ENCODE results near the gene MRGPRE.
"Not testable (repeated sequence)": the region's sequence is repeated elsewhere in the genome, so short reads cannot be mapped to it uniquely, and the experiment has no call there.

MRGPRE gene, protein sequence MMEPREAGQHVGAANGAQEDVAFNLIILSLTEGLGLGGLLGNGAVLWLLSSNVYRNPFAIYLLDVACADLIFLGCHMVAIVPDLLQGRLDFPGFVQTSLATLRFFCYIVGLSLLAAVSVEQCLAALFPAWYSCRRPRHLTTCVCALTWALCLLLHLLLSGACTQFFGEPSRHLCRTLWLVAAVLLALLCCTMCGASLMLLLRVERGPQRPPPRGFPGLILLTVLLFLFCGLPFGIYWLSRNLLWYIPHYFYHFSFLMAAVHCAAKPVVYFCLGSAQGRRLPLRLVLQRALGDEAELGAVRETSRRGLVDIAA

DNA sequence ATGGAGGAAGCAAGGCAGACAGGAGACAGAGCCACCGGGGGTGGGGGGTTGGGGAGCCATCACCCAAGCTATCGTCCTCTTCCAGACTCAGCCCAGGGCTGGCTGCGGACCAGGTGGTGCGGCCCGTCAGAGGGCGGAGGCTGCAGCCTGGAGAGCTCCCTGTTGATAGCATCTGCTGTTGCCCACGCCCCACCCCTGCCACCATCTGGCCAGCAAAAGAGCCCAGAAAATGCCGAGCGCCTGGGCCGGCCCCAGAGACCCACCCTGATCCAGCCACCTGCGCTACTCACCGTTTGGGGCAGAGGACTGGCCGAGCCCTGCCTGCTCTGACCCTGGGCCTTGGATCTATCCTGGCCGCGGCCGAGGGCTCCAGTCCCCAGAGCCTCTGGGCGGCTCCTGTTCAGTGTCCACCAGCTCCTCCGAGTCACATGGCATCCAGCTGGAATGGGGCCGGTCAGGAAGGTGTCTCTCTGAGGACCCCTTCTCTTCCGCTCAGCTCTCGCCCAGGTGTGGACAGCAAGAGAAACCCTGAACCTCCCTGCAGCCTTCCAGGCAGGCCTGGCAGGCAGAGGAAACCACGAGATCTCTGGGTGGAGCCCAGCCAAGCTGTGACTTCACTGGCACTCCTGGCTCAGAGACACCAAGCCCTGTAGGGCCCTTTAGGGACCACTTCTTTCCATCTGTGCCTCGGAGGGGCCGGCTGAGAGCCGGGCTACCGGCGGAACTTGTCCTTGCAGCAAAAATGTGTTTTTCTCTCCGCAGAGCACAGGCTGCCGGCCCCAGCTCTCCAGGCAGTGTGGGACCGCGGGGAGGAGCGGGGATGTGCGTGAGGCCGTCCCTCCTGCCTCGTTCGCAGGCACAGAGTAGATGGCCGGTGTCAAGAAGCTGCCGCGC lies at the start of gene MRGPRE:
TSS of gene MRGPRE (minus strand) at position 567 of the 894 bp plus-strand sequence. CDS start 3,618 bp downstream, outside the sequence.
- peak; percentile 6 for DNase-seq

DNA sequence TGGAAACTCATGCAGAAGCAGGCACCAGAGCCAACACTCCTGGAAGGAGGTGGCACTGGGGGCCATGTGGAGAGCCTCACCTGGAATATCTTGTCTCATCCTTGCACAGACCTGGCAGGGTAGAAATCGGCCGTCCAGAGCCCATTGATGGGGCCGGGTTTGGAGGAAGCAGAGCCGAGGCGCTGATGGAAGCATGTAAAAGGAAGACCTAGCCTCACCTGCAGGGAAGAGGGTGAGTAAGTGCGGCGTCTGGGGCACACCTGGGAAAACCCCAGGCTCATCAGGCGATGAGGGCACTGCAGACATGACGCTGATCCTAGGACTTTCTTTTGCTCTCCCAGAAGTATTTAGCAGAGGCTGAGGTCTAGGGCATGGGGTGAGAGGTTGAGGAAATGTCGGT lies 48.9 kb upstream of the MRGPRE start:
- not testable (repeated sequence) for DNase-seq

DNA sequence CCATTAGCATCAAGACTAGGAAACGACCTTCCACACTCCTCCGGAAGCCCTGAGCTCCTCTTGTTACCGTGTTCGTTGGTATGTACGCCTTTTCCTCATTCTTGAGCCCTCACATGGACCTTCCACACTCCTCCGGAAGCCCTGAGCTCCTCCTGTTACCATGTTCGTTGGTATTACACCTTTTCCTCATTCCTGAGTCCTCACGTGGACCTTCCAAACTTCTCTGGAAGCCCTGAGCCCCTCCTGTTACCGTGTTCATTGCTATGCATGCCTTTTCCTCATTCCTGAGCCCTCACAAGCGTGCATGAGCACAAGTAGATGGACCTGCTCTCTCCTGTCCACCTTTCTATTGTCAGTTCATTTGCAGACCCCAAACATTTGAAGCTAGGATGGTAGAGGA lies 48.4 kb upstream of the MRGPRE start:
- not testable (repeated sequence) for DNase-seq

DNA sequence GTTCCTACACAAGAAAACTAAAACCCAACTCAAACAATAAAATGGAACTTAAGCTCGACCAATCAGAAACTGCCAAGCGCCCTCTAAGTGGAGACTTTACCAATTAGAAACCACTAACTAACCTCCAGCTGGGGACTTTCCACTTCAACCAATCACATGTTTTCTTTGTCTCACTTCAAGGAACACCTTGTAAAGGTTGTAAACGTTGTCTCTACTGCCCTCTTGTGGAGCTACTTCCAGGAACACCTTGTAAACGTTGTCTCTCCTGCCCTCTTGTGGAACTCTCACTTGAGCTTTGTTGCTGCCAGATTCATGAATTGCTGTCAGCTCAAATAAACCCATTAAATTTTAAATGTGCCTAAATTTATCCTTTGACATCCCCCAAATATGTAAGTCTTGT lies 46.7 kb upstream of the MRGPRE start:
- not testable (repeated sequence) for DNase-seq

DNA sequence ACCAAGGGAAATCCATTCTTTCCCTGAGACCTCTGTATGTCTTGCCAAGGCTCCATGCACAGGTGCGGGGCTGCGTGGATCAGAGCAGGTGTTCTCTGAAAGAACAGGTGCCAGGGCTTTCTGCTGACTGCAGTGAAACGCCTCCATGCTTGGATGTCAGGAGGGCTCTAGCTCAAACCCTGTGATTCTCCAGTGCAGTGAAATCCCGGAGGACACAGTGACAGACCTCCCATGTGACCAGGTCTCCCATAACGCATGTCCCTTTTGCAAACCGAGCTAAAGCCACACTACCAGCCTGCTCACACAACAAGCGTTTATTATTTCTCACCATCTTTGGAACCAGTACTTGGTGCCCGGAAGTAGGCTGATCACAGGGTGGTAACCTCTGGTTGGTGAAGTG lies 41.4 kb upstream of the MRGPRE start:
- DNase-seq, result not testable (repeated sequence)

DNA sequence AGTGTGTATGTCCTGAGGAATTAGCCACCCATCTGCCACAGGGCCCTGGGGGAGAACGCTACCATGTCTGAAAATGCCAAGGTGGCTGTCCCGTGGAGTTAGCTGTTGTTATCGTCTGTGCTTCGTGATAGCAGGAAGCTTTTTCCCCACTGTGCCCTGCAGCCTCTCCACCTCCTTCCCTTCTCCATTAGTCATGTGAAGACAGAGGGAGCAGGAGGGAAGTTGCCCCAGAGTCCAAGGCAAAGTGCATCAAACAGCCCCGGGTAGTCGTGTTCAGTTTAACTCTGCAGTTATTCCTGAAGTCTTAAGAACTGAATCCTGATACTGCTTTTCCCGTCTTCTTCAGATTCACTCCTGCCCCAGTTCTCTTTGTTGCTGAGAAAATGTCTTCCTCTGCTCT lies 30.3 kb upstream of the MRGPRE start:
- DNase-seq, result not testable (repeated sequence)

DNA sequence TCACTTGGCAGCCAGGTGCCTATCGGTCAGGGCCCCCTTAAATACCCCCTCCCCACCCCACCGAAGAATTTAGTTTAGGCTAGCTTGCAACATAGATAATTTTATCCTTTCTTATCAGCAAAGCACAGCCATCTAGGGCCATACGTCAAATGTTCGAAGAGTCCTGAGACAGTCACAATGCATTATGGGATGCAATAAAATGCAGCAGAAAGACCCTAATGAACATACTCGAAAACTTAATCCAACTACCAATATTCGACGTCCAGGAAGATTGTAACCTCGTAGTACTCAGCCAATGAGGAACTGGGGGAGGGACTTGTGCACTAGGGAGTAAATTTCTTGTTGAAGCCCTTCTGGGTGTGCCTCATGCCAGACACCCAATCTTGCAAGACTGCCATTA lies 29.6 kb upstream of the MRGPRE start:
- not testable (repeated sequence) for DNase-seq

DNA sequence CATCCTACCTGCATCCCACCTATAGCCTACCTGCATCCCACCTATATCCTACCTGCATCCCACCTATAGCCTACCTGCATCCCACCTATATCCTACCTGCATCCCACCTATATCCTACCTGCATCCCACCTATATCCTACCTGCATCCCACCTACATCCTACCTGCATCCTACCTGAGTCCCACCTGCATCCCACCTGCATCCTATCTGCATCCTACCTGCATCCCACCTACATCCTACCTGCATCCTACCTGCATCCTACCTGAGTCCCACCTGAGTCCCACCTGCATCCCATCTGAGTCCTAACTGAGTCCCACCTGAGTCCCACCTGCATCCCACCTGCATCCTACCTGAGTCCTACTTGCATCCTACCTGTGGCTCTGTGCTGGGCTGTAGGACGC lies 25.3 kb upstream of the MRGPRE start:
- not testable (repeated sequence) for DNase-seq

DNA sequence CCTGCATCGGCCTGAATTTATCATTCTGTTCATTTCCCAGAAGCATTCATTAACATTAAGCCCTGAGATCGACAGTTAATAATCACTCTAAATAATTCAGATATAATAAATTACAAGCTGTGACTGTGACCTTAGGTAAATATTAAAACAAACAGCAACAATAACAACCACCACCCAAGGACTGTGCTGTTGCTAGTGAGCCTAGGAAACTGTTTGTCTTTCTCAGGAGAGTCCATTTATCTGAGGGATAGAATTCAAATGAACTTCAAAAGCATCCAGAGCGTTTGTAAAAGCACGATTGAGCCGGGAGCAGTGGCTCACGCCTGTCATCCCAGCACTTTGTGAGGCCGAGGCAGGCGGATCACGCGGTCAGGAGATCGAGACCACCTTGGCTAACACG lies 23.0 kb upstream of the MRGPRE start:
- DNase-seq, result not testable (repeated sequence)

DNA sequence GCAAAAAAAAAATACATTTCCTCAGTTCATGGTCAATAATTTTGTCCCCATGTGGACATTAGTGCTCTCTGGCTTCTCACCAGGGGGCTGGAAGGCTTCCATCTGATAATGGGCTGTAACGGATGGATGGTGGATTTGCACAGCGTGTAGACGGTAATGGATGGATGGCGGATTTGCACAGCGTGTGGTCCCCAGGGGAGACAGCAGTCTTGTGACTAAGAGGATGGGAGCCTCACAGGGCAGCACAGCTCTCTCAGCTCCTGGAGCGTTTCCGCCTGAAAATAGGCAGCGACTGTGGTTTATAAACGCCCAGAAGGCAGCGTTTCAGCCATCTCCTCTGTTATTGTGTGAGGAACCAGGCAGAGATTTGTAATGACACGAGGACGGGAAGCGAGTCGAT lies 22.6 kb upstream of the MRGPRE start:
- not testable (repeated sequence) for DNase-seq

DNA sequence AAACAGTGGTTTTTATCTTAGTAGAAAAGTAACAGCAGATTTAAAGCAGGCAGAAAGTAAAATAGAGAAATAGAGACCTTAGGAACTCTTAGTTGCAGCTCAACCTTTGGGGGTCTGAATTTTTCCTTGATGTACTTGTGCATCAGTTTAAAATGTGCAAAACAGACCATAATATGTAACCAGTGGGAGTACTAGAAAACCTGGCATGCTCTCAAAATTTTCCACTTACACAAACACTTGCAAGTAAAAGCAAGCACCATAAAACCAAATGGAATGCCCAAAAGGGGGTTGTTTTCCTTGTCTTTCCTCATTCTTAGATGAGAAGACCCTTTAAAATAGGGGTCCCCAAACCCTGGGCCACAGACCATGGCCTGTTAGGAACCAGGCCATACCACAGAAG lies 12.9 kb upstream of the MRGPRE start:
- no peak for DNase-seq

DNA sequence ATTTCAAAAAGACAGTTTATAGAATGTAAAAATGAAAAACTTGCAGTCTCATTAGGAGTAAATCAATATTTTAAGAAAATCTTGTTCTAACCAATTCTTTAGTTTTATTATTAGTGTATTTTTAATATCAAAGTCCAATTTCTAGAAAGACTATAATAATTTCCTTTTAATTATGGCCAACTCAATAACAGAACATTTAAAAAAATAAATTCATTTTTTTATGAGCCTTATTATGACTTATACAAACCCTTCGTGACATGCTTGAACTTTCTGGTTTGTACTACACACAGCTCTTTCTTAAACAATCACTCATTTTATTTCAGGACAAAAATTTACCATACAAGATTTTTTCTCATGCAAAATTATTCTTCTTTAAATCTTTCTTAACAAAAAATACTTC lies 11.7 kb upstream of the MRGPRE start:
- no peak for DNase-seq

DNA sequence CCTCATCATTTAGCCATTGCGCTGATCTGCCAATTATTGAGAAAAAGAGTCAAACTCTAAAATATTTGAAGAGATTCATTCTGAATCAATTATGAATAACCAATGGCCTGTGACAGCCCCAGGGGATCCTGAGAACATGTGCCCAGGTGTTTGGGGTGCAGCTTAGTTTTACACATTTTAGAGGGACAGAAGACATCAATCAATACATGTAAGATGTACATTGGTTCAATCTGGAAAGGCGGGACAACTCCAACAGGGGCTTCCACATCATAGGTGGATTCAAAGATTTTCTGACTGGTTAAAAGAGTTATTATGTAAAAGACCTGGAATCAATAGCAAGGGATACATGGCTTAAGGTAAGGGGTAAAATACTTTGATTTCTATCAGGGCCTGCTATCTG lies 4.9 kb upstream of the MRGPRE start:
- no peak for DNase-seq

DNA sequence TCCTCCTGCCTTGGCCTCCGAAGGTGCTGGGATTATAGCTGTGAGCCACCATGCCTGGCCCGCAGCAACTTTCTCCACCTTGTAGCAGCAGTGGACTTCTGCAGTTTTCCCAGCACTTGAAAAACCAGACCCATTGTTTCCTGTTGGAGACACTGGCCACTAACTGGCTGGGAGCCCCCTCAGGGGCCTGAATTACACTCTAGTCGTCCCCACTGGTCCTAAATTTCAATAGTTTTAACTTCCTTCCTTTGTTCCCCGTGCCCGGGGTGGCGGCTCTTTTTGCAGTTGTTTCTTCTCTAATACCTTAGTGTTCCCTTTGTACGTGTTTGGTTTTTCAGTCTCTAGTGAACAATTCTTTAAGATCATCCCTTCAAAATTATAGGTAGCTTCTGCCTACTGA lies 2.6 kb upstream of the MRGPRE start:
- no peak for DNase-seq

DNA sequence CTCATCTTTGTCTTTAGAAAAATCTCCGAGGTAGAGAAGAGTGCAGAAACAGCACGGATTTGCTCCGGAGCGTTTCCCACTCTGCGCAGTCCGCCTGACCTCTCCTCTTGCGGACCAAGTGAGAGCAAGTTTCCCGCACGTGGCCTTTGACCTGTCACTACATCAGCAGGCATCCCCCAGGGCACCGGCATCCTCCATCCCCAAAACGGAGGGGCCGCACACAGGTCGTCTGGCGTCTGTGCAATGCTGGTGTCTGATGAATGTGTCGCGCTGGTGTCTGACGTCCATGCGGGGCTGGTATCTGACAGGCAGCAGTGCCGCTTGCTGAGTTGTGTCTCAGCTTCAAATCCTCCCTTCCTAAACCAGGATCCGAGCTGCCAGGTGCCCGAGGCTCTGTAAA lies 739 bp upstream of the MRGPRE start:
- no peak for DNase-seq

DNA sequence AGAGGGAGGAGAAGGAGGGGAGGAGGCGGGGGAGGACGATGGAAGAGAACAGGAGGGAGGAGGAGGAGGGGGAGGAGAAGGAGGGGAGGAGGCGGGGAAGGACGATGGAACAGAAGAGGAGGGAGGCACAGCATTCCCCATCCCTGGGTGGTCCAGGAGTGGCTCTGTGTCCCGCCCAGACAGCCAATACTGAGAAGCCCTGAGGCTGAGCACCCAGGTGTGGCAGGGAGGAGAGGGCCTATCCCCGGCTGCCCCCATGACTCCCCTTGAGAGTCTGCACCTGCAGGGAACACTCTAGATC lies 717 bp downstream of the MRGPRE start:
- no peak for DNase-seq

DNA sequence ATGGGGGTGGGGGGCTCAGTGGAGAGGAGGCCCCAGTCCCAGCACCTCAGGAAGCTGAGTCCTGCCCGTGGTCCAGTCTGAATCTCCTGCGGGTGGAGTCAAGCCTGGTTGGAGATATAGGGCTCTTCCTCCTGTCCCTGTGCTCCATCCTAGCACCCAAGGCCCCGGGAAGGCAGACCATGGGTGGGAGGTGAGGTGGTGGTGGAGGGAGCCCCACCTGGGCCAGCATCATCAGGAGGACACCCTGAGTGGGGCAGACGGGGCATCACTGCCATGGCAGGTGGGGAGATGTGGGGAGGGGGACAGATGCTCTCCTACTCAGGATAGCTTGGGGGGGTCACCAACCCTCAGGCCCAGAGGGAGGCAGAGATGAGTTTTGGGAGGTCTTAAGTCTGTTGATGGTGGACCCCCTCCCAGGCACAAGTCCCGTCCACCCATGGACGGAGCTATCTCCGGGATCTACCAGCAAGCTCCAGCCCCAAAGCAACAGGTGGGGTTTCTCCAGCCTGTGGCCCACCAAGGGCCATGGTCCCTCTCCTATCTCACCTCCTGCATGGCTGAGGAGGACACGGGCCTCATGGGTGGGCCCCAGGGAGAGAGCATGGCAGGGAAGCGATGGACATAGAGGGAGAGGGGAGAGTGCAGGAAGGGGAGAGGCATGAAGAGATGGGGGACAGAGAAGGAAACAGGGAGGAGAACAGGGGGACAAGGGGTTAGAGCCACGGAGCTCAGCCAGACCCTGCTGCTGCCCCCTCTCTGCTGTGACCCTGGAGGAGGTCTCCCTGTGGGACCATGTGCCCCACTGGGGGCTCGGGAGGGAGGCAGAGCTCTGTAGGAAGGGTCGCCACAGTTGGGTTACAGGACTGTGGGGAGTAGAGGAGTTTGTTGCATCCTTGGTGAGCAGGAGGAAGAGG lies 1.3 kb downstream of the MRGPRE start:
- no peak for DNase-seq

DNA sequence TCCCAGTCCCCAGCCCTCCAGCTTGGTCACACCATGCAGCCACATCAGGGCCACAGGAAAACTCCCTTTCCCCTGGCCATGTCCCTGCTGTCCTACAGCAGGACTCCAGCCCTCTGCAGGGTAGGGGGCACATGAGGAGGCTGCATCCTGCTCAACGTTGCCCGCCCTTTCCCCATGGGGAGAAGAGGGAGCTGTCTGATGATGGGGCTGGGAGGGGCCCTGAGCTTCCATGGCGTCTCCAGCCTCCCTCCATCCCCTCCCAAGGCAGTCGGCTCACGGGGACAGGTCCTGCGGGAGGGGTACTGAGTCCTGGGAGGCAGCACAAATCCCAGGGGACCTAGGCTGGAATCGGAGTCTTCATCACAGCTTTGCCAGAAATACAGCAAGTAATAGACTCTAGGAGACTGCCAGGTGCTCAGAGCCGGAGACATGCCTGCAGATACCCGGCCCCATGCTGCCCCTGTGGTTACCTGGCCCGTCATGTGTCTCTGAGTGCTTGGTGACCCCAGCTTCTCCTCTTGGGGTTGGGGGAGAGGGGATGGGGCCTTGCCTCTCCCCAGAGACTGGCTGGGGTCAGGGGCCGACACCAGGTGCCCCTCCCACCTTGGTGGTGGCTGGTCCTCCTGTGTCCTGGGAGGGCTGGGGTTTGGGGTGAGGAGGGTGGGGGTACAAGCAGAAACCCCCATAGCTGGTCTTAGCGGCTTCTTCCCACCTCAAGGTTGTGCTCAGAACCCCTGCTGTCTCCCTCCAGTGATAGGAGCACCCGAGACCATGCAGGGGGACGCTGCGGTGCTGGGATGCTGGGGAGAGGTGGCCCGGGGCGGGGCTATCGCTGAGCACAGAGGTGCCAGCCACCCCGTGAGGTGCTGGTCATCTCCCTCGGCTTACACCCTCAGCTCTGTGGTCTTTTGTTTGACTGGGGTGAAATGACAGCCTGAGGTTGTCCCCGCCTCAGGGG lies 2.3 kb downstream of the MRGPRE start:
- DNase-seq, result no peak

DNA sequence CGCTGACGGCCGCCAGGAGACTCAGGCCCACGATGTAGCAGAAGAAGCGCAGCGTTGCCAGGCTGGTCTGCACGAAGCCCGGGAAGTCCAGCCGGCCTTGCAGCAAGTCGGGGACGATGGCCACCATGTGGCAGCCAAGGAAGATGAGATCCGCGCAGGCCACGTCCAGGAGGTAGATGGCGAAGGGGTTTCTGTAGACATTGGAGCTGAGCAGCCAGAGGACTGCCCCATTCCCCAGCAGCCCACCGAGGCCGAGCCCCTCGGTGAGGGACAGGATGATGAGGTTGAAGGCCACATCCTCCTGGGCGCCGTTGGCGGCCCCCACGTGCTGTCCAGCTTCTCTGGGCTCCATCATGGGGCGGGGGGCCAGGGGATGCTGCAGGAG lies 3.8 kb downstream of the MRGPRE start:
- no peak for DNase-seq

DNA sequence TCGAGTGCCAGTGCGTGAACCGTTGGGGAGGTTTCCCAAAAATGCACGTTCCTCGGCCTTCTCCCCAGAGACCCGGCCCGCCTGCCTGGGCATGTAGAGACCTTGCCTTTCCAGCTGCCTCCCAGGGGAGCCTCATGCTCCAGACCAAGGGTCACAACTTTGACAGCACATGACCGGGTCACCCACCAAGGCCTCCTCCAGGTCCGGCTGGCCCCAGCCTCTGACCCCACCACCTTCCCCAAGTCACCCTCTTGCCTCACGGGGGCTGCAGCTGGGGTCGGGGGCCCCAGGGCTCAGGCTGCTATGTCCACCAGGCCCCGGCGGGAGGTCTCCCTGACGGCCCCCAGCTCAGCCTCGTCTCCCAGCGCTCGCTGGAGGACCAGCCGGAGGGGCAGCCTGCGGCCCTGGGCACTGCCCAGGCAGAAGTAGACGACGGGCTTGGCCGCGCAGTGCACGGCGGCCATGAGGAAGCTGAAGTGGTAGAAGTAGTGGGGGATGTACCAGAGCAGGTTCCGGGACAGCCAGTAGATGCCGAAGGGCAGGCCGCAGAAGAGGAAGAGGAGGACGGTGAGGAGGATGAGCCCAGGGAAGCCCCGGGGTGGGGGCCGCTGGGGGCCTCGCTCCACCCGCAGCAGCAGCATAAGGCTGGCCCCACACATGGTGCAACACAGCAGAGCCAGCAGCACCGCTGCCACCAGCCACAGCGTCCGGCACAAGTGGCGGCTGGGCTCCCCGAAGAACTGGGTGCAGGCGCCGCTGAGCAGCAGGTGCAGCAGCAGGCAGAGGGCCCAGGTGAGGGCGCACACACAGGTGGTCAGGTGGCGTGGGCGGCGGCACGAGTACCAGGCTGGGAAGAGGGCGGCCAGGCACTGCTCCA lies 4.4 kb downstream of the MRGPRE start:
- DNase-seq, result no peak

Data from activated naive CD4-positive, alpha-beta T cell treated with anti-CD3 and anti-CD28 coated beads, Interleukin-2, amount 50 U/mL, for 16 hours (primary cell).